HG03060 (cell line): ENCODE results near the gene ABO.
"Not testable (repeated sequence)": the region's sequence is repeated elsewhere in the genome, so short reads cannot be mapped to it uniquely, and the experiment has no call there.

Experiments used
- ATAC-seq: cut with Tn5 transposase; IDR thresholded peaks from one replicate; pipeline ENCODE4 v1.9.1; 2021; ENCODE audit warnings: low read depth, moderate number of reproducible peaks; ENCODE audit not compliant: unreplicated experiment

Gene ABO

DNA sequence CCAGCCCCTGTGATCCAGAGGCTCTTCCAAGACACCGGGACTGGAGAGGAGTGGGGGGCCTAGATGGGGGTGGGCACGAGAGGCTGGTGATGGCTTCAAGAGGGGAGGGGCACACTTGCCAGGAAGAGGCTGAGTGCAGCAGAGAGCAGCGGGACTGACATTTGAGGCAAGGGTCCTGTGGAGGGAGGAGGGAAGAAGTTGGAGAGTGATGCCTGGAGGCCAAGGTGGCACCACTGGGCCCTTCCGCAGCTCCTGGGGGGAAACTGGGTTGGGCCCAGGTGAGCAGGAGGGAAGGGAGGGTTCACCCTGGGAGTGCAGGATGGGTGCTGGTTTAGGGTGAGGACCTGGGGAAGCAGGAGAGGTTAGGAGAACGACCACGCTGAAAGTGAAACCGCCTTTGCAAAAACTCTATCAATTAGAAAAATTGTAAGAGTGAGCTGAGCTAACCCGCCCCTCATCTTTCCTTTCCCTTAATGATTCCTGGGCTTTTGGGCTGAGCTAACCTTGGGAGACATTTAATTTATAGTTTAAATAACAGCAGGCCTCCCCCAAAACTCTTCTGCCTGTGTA lies 26.2 kb downstream of the ABO start:
- ATAC-seq: no peak

DNA sequence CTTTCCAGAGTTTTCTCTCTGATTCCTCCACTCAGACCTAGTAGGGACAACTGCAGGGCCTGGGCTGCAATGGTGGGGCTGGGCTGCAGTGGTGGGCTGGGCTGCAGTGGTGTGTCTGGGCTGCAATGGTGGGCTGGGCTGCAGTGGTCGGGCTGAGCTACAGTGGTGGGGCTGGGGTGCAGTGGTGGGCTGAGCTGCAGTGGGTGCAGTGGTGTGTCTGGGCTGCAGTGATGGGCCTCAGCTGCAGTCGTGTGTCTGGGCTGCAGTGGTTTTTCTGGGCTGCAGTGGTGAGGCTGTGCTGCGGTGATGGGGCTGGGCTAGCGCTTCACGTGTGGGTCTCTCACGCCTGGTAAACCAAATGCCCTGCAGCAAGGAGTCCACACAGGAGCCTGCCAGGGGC lies 27.4 kb downstream of the ABO start:
- ATAC-seq: no peak

GRCh38 chr9:133246991-133247390 lies 28.0 kb downstream of the ABO start:
- ATAC-seq: no peak

- no peak for ATAC-seq
Measured at GRCh38 chr9:133246562-133246961, 28.4 kb downstream of the ABO start.

DNA sequence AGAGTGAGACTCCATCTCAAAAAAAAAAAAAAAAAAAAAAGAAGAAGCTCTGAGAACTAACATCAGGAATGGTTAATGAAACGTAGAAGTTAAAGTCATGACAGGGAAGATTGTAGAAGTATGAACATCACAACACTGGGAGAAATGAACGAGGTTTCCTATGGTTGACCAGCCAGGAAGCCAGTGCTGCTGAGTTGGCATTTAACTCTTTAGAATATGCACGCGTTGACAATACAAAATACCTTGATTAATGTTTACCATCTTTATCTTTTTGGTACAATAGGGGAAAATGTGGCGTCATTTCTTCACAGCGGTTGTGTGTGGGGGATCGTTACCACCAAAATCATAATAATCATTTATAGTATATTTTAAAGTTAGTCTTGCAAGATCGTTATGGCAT lies 32.0 kb downstream of the ABO start:
- ATAC-seq: no peak

GRCh38 chr9:133242241-133242640 lies 32.8 kb downstream of the ABO start:
- ATAC-seq: no peak

- ATAC-seq: no peak
Measured at GRCh38 chr9:133239533-133240090, 35.4 kb downstream of the ABO start.

DNA sequence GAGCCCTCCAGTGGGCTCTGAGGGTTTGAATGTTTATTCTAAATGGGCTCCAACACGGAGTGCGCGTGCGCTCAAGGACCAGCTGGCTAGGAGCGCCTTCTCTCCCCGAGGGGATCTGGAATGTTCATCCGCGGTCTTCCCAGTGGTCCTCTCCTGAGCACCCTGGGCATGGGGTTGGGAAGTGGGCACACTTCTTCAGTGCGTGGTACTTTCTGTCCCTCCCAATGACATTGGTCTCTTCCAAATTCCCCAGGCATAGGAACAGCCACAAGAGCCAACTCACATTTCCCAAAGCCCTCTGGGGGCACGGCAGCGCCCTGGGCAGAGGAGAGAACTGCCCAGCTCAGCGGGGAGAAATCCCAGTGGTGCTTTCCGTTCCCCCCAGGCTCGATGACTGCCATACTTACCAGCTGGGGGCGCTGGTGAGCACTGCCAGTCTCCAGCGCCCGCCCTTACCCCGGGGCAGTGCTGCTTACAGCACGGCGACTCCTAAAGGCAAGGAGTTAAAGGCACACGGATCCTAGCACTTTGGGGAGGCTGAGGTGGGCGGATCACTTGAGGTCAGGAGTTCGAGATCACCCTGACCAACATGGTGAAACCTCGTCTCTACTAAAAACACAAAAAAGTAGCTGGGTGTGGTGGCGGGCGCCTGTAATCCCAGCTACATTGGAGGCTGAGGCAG lies 36.0 kb downstream of the ABO start:
- ATAC-seq: no peak

GRCh38 chr9:133238272-133238850 lies 36.6 kb downstream of the ABO start:
- no peak for ATAC-seq

- ATAC-seq: no peak
Measured at GRCh38 chr9:133237035-133237731, 37.8 kb downstream of the ABO start.

- not testable (repeated sequence) for ATAC-seq
Measured at GRCh38 chr9:133236291-133237034, 38.5 kb downstream of the ABO start.

DNA sequence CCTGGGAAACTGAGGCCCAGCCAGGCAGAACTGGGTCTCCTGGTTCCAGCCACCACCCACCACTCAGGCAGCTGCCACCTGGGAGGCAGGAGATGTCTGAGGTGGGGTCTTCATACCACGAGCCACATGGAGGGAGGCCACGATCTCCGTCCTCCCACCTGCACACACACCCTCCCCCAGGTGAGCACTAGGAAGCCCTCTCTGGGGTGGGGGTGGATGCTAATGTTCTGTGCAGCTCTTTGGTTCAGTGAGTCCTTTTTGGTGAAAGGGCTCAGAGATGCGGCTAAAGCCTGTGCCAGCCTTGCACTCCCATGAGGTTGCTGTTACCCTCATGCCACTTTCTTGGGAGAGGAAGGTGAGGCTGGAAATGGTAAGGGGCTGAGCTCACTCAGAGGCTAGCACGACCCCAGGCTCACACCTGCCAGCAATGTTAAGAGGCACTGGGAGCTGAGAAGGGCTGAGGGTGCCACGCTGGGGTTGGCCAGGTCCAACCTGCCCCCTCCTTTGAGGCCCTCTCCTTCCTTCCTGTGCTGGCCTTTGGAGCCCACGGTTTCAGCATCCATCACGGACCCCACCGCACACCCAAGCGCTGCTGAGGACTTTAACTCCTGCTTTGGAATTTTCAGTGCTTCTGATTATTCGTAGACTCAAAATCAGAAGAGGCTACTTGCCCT lies 39.3 kb downstream of the ABO start:
- no peak for ATAC-seq

DNA sequence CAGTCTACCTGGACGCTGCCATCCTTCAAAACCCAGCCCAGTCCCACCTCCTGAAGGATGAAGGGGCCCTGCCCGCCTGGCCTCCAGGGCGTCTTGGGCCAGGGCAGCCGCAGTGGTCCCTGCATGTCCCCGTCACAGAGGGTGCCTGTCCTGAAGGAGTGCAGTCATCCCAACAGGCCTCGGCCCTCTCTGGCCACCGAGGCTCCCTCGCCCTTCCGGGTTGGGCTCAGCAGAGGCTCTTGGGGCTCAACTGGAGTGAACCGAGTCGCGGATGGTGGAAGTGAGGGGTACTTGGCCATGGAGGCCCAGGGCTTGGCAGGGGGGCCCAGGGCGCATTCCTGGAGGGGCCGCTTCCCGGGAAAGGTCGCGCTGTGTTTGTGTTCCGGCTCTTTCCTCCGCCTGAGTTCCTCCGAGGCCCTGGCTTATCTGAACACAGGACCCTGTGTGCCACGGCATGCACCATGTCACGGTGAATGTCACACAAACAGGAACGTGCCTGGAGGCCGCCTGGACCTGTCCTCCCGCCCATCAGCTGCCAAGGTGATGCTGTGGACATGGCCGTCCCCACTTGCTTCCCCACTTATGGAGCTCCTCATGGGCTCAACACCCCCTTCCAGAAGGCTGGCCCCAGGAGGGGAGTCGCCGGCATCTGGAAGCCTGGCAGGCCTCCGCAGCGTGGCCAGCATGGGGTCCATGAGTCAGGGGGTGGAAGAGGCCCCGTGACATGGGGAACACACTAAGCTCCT lies 40.3 kb downstream of the ABO start:
- ATAC-seq: no peak

GRCh38 chr9:133233681-133234432 lies 41.1 kb downstream of the ABO start:
- ATAC-seq: no peak

- not testable (repeated sequence) for ATAC-seq
Measured at GRCh38 chr9:133231934-133232568, 43.0 kb downstream of the ABO start.

DNA sequence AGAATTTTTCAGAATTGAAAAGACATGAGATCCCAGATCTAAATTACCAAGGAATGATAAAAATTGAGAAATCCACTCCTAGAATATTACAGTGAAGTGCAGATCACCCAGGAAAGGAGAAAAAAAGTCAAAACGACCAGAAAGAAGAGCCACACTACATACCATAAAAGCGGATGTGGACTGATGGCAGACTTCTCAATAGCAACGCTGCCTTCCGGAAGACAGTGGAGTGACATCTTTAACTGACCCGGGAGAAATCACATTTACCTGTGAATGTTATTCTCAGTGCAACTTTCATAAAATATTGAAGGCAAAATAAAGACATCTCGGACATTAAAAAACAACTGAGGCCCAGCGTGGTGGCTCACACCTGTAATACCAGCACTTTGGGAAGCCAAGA lies 44.5 kb downstream of the ABO start:
- ATAC-seq: not testable (repeated sequence)

- no peak for ATAC-seq
Measured at GRCh38 chr9:133230093-133230492, 44.9 kb downstream of the ABO start.
